ENCODE results near the gene RPS28. TPM values are rescaled to one million over a fixed set of nuclear protein-coding genes. Genes with fewer than 3 reads are reported as not detected.

The RPS28 gene
- total RNA-seq, 2 experiments from 2014 or later: 1,994 to 2,316 TPM

- Mint-ChIP-seq H3K36me3 (ENCODE audit: low read depth) (peaks cover 2% of the 10 kb centered on the region), H3K27ac (peak overlapping the region; percentile 61), H3K4me3 (no peak overlapping the region), H3K9me3 (ENCODE audit: low read depth) (no peaks in the 10 kb centered on the region), H3K27me3 (peaks cover 35% of the 10 kb centered on the region), H3K4me1 (peaks cover 21% of the 10 kb centered on the region)
- intact Hi-C loops (cut with DNase I, micrococcal nuclease): loop anchor here in 1 of 2 experiments (5.0 kb wide), 1 partner anchor 1550 kb away; no protein-coding TSS in a partner anchor
- POLR2A ChIA-PET: interaction anchor here (0.5 to 1.0 kb wide), 2 partner anchors 49 to 51 kb away, joined by 3 read pairs; partner anchors contain the start of gene MARCHF2
- DNase-seq (peak; percentile 82), ATAC-seq (peak; percentile 76)
- CTCF ChIA-PET: interaction anchor here (0.8 to 3.8 kb wide), 6 partner anchors 8 to 446 kb away, joined by 3 to 25 read pairs (median 4); no protein-coding TSS in a partner anchor
Observed at GRCh38 chr19:8361921-8362793, 40.9 kb downstream of the RPS28 start.

GRCh38 chr19:8363803-8364771 lies 42.8 kb downstream of the RPS28 start, which contains the start of gene ANGPTL4:
Gene ANGPTL4, plus strand, starts transcription at chr19:8364155. Its CDS starts 167 bp downstream, at chr19:8364322.
- CTCF ChIA-PET: interaction anchor here (0.9 to 3.8 kb wide), 2 partner anchors 10 to 30 kb away, joined by 4 to 25 read pairs; no protein-coding TSS in a partner anchor
- H3K9me3 Mint-ChIP-seq (ENCODE audit: low read depth): no peaks in the 10 kb centered on the region
- POLR2A ChIA-PET: no interaction called here

GRCh38 chr19:8366121-8366581 lies 44.9 kb downstream of the RPS28 start:
- Mint-ChIP-seq H3K9me3 (ENCODE audit: low read depth) (no peaks in the 10 kb centered on the region), H3K27ac (no peak overlapping the region), H3K4me3 (no peak overlapping the region), H3K36me3 (ENCODE audit: low read depth) (peaks cover 2% of the 10 kb centered on the region), H3K27me3 (peaks cover 48% of the 10 kb centered on the region), H3K4me1 (peaks cover 25% of the 10 kb centered on the region)
- ATAC-seq (no peak), DNase-seq (no peak)
- intact Hi-C loops (cut with DNase I, micrococcal nuclease): no loop called here
- CTCF ChIA-PET: interaction anchor here (3.8 kb wide), 1 partner anchor 12 kb away, joined by 25 read pairs; no protein-coding TSS in a partner anchor
- POLR2A ChIA-PET: interaction anchor here (0.6 kb wide), 1 partner anchor 38 kb away, joined by 7 read pairs; no protein-coding TSS in a partner anchor

More at GRCh38 chr19:8363803-8364771, 42.8 kb downstream of the RPS28 start, which contains the start of gene ANGPTL4:
- H3K27me3 Mint-ChIP-seq: peaks cover 48% of the 10 kb centered on the region
- peaks cover 2% of the 10 kb centered on the region for H3K36me3 Mint-ChIP-seq (ENCODE audit: low read depth)
- ATAC-seq (peak; percentile 80), DNase-seq (peak; percentile 91)
- H3K27ac Mint-ChIP-seq: peak within 1 kb of the TSS; percentile 55
- intact Hi-C loops (cut with DNase I, micrococcal nuclease): loop anchor here in 1 of 2 experiments (1.0 to 5.0 kb wide), 3 partner anchors 26 to 1548 kb away; partner anchors contain the start of genes MARCHF2 and RAB11B
- H3K4me3 Mint-ChIP-seq: peak within 1 kb of the TSS; percentile 75
- peaks cover 25% of the 10 kb centered on the region for H3K4me1 Mint-ChIP-seq

- H3K27me3 Mint-ChIP-seq: peaks cover 47% of the 10 kb centered on the region
- ChIA-PET CTCF (no interaction called here), POLR2A (no interaction called here)
- H3K4me1 Mint-ChIP-seq: peaks cover 22% of the 10 kb centered on the region
- ATAC-seq (no peak), DNase-seq (no peak)
- no peaks in the 10 kb centered on the region for H3K9me3 Mint-ChIP-seq (ENCODE audit: low read depth)
- no peak overlapping the region for H3K27ac Mint-ChIP-seq
- no peak overlapping the region for H3K4me3 Mint-ChIP-seq
- H3K36me3 Mint-ChIP-seq (ENCODE audit: low read depth): peaks cover 2% of the 10 kb centered on the region
- intact Hi-C loops (cut with DNase I, micrococcal nuclease): no loop called here
Observed at GRCh38 chr19:8366961-8367326, 45.6 kb downstream of the RPS28 start.

GRCh38 chr19:8367327-8368001 lies 46.2 kb downstream of the RPS28 start:
- Mint-ChIP-seq H3K4me1 (peaks cover 17% of the 10 kb centered on the region), H3K9me3 (ENCODE audit: low read depth) (no peaks in the 10 kb centered on the region), H3K27ac (no peak overlapping the region), H3K27me3 (peaks cover 42% of the 10 kb centered on the region), H3K4me3 (no peak overlapping the region), H3K36me3 (ENCODE audit: low read depth) (peaks cover 2% of the 10 kb centered on the region)
- DNase-seq (peak; percentile 30), ATAC-seq (no peak)
- intact Hi-C loops (cut with DNase I, micrococcal nuclease): no loop called here
- ChIA-PET POLR2A (interaction anchor here (0.5 kb wide), 1 partner anchor 80 kb away, joined by 3 read pairs; no protein-coding TSS in a partner anchor), CTCF (no interaction called here)

GRCh38 chr19:8370176-8371010 lies 49.1 kb downstream of the RPS28 start:
- Mint-ChIP-seq H3K27me3 (peaks cover 29% of the 10 kb centered on the region), H3K4me3 (no peak overlapping the region), H3K36me3 (ENCODE audit: low read depth) (peaks cover 7% of the 10 kb centered on the region), H3K9me3 (ENCODE audit: low read depth) (no peaks in the 10 kb centered on the region), H3K4me1 (peaks cover 3% of the 10 kb centered on the region), H3K27ac (no peak overlapping the region)
- intact Hi-C loops (cut with DNase I, micrococcal nuclease): no loop called here
- no peak for ATAC-seq
- no peak for DNase-seq
- CTCF ChIA-PET: no interaction called here
- POLR2A ChIA-PET: interaction anchor here (0.5 kb wide), 1 partner anchor 173 kb away, joined by 5 read pairs; no protein-coding TSS in a partner anchor

- intact Hi-C loops (cut with DNase I, micrococcal nuclease): no loop called here
- ChIA-PET POLR2A (no interaction called here), CTCF (no interaction called here)
- DNase-seq (no peak), ATAC-seq (no peak)
- no peak overlapping the region for H3K27ac Mint-ChIP-seq
- H3K36me3 Mint-ChIP-seq (ENCODE audit: low read depth): peaks cover 5% of the 10 kb centered on the region
- no peak overlapping the region for H3K4me3 Mint-ChIP-seq
- no peaks in the 10 kb centered on the region for H3K9me3 Mint-ChIP-seq (ENCODE audit: low read depth)
- peaks cover 3% of the 10 kb centered on the region for H3K4me1 Mint-ChIP-seq
- peaks cover 22% of the 10 kb centered on the region for H3K27me3 Mint-ChIP-seq
Observed at GRCh38 chr19:8371011-8371804, 49.9 kb downstream of the RPS28 start.
